CD4-positive, alpha-beta memory T cell (primary cell): ENCODE measurements around the gene SPANXA1. TPM values are rescaled to one million over a fixed set of nuclear protein-coding genes. Genes with fewer than 3 reads are reported as not detected.
"Not testable (repeated sequence)": the region's sequence is repeated elsewhere in the genome, so short reads cannot be mapped to it uniquely, and the experiment has no call there.

Source experiments
- CTCF ChIA-PET: fragments of 350-600 bp; sonication (Branson Sonifier 250); formaldehyde crosslinking; loops from one replicate; lab custom pipeline; 2021; ENCODE audit warnings: inconsistent platforms; ENCODE audit not compliant: partially characterized antibody; lab: Charles Lee
- POLR2A ChIA-PET: fragments of 350-600 bp; sonication (Branson Sonifier 250); formaldehyde crosslinking; loops from one replicate; lab custom pipeline; 2021; ENCODE audit not compliant: partially characterized antibody; lab: Charles Lee
- DNase-seq, 5 donors: peaks; one replicate each; pipeline versions ENCODE4 v3.0.0 to v3.0.0-alpha.2; 2020 to 2022; ENCODE audit warnings: mixed read lengths in 1 of 5
- H3K27ac ChIP-seq: one replicate; pipeline ENCODE4 v1.7.0; 2013; ENCODE audit warnings: low read depth, low read length
- H3K27me3 ChIP-seq: 2 replicates; pipeline ENCODE4 v1.7.0; 2013; ENCODE audit warnings: mild to moderate bottlenecking, low read length, moderate library complexity; ENCODE audit not compliant: insufficient read depth
- H3K36me3 ChIP-seq: 2 replicates; pipeline ENCODE4 v1.7.0; 2013; ENCODE audit warnings: mild to moderate bottlenecking, low read length, moderate library complexity; ENCODE audit not compliant: insufficient read depth
- H3K4me1 ChIP-seq: 2 replicates; pipeline ENCODE4 v1.7.0; 2013; ENCODE audit warnings: mild to moderate bottlenecking, low read length, moderate library complexity; ENCODE audit not compliant: insufficient read depth
- H3K4me3 ChIP-seq, 2 donors: one replicate each; pipeline ENCODE4 v1.7.0; 2013; ENCODE audit warnings: low read length in 2 of 2, mild to moderate bottlenecking in 1 of 2
- H3K9me3 ChIP-seq, 2 donors: one replicate each; pipeline ENCODE4 v1.7.0; 2013; ENCODE audit warnings: low read length in 2 of 2, control low read depth in 1 of 2; ENCODE audit not compliant: control insufficient read depth in 1 of 2
- H3K27ac Mint-ChIP-seq, 7 donors: one replicate each; pipeline ENCODE4 v1.8.0; 2020 to 2021; ENCODE audit warnings: mixed read lengths in 7 of 7, mild to moderate bottlenecking in 6 of 7, inconsistent platforms in 3 of 7, moderate library complexity in 3 of 7
- H3K27me3 Mint-ChIP-seq, 2 donors: one replicate each; pipeline ENCODE4 v1.8.0; 2020 to 2021; ENCODE audit warnings: mixed read lengths in 2 of 2
- H3K36me3 Mint-ChIP-seq, 2 donors: one replicate each; pipeline ENCODE4 v1.8.0; 2020 to 2021; ENCODE audit warnings: mixed read lengths in 2 of 2, inconsistent platforms in 1 of 2, mild to moderate bottlenecking in 1 of 2
- H3K4me1 Mint-ChIP-seq, 4 donors: one replicate each; pipeline ENCODE4 v1.8.0; 2020 to 2021; ENCODE audit warnings: mixed read lengths in 4 of 4, mild to moderate bottlenecking in 1 of 4
- H3K4me3 Mint-ChIP-seq, 8 donors: one replicate each; pipeline ENCODE4 v1.8.0; 2020 to 2021; ENCODE audit warnings: mixed read lengths in 8 of 8, mild to moderate bottlenecking in 7 of 8, moderate library complexity in 6 of 8, inconsistent platforms in 3 of 8
- H3K9me3 Mint-ChIP-seq, 8 donors: one replicate each; pipeline ENCODE4 v1.8.0; 2020 to 2021; ENCODE audit warnings: mixed read lengths in 8 of 8, mild to moderate bottlenecking in 5 of 8, inconsistent platforms in 3 of 8, moderate library complexity in 1 of 8
- intact Hi-C: fragments of 100-400 bp; cut with micrococcal nuclease; formaldehyde crosslinking; loops from one replicate; pipeline ENCODE4 v1.15.1; 2023
- polyA plus RNA-seq, 2 donors: library from polyadenylated mRNA; unstranded; fragments of 300-500 nt; fragmentation: Illumina TruSeq; gene quantifications; one replicate each; pipeline ENCODE4 v1.2.3, GENCODE V29; 2021
- total RNA-seq, 2 experiments: library from RNA; stranded (reverse); gene quantifications; one replicate each; pipeline ENCODE4 v1.2.3, GENCODE V29; 2021

SPANXA1 gene
- total RNA-seq, result not detected
- not detected for polyA plus RNA-seq

GRCh38 chrX:141584638-141585037 lies at the start of gene SPANXA1:
TSS of gene SPANXA1 (minus strand) at chrX:141584738. CDS start at chrX:141584678, 60 bp downstream.
- DNase-seq, H3K9me3 Mint-ChIP-seq, H3K4me3 Mint-ChIP-seq, H3K27me3 ChIP-seq, H3K4me3 ChIP-seq, intact Hi-C loops, H3K27ac Mint-ChIP-seq, H3K4me1 ChIP-seq, H3K4me1 Mint-ChIP-seq, POLR2A ChIA-PET, H3K9me3 ChIP-seq, H3K36me3 ChIP-seq, H3K27me3 Mint-ChIP-seq, H3K27ac ChIP-seq, H3K36me3 Mint-ChIP-seq, CTCF ChIA-PET: not testable (repeated sequence)

GRCh38 chrX:141632124-141632523 lies 47.6 kb upstream of the SPANXA1 start:
- H3K27me3 Mint-ChIP-seq, result no peaks in the 10 kb centered on the region
- ChIA-PET POLR2A (no interaction called here), CTCF (no interaction called here)
- Histone ChIP-seq H3K4me3 (no peak overlapping the region), H3K27me3 (no peaks in the 10 kb centered on the region), H3K27ac (no peak overlapping the region), H3K36me3 (no peaks in the 10 kb centered on the region), H3K4me1 (no peaks in the 10 kb centered on the region), H3K9me3 (no peaks in the 10 kb centered on the region)
- no peaks in the 10 kb centered on the region for H3K36me3 Mint-ChIP-seq
- H3K27ac Mint-ChIP-seq, result no peak overlapping the region
- no peak for DNase-seq
- no peaks in the 10 kb centered on the region for H3K4me1 Mint-ChIP-seq
- peaks cover 0 to 12% (median 2%) of the 10 kb centered on the region in 8 donors for H3K9me3 Mint-ChIP-seq
- intact Hi-C loops, result no loop called here
- no peak overlapping the region for H3K4me3 Mint-ChIP-seq

GRCh38 chrX:141619336-141619735 lies 34.8 kb upstream of the SPANXA1 start:
- H3K4me1 Mint-ChIP-seq, result no peaks in the 10 kb centered on the region
- H3K27ac Mint-ChIP-seq, result no peak overlapping the region
- Histone ChIP-seq H3K36me3 (no peaks in the 10 kb centered on the region), H3K9me3 (no peaks in the 10 kb centered on the region), H3K4me1 (no peaks in the 10 kb centered on the region), H3K27me3 (no peaks in the 10 kb centered on the region), H3K4me3 (no peak overlapping the region), H3K27ac (no peak overlapping the region)
- no peak overlapping the region for H3K4me3 Mint-ChIP-seq
- POLR2A ChIA-PET, result no interaction called here
- DNase-seq, result no peak
- H3K36me3 Mint-ChIP-seq, result no peaks in the 10 kb centered on the region
- peaks cover 0 to 7% (median 0%) of the 10 kb centered on the region in 8 donors for H3K9me3 Mint-ChIP-seq
- CTCF ChIA-PET, result no interaction called here
- H3K27me3 Mint-ChIP-seq, result no peaks in the 10 kb centered on the region
- intact Hi-C loops, result no loop called here

GRCh38 chrX:141609111-141609510 lies 24.6 kb upstream of the SPANXA1 start:
- Histone ChIP-seq H3K4me3 (no peak overlapping the region), H3K36me3 (no peaks in the 10 kb centered on the region), H3K27me3 (no peaks in the 10 kb centered on the region), H3K27ac (no peak overlapping the region), H3K4me1 (no peaks in the 10 kb centered on the region), H3K9me3 (no peaks in the 10 kb centered on the region)
- H3K27ac Mint-ChIP-seq, result no peak overlapping the region
- peaks cover 0 to 4% (median 0%) of the 10 kb centered on the region in 8 donors for H3K9me3 Mint-ChIP-seq
- no peak for DNase-seq
- no peaks in the 10 kb centered on the region for H3K4me1 Mint-ChIP-seq
- no peak overlapping the region for H3K4me3 Mint-ChIP-seq
- H3K27me3 Mint-ChIP-seq, result no peaks in the 10 kb centered on the region
- no peaks in the 10 kb centered on the region for H3K36me3 Mint-ChIP-seq
- CTCF ChIA-PET, result no interaction called here
- intact Hi-C loops, result no loop called here
- POLR2A ChIA-PET, result no interaction called here

GRCh38 chrX:141589408-141589807 lies 4.9 kb upstream of the SPANXA1 start, which contains the start of gene SPANXA2:
TSS of gene SPANXA2 (plus strand) at chrX:141589708. CDS start at chrX:141589768, 60 bp downstream.
- H3K9me3 ChIP-seq, H3K27me3 Mint-ChIP-seq, H3K4me1 ChIP-seq, H3K36me3 Mint-ChIP-seq, CTCF ChIA-PET, H3K36me3 ChIP-seq, H3K27ac Mint-ChIP-seq, H3K4me3 Mint-ChIP-seq, H3K4me1 Mint-ChIP-seq, intact Hi-C loops, DNase-seq, H3K27ac ChIP-seq, H3K9me3 Mint-ChIP-seq, POLR2A ChIA-PET, H3K27me3 ChIP-seq, H3K4me3 ChIP-seq: not testable (repeated sequence)

GRCh38 chrX:141542551-141542950 lies 42.0 kb downstream of the SPANXA1 start:
- POLR2A ChIA-PET, H3K36me3 Mint-ChIP-seq, H3K4me1 Mint-ChIP-seq, H3K4me3 Mint-ChIP-seq, H3K27me3 ChIP-seq, H3K4me3 ChIP-seq, H3K9me3 Mint-ChIP-seq, DNase-seq, H3K27ac ChIP-seq, CTCF ChIA-PET, H3K27me3 Mint-ChIP-seq, intact Hi-C loops, H3K9me3 ChIP-seq, H3K36me3 ChIP-seq, H3K4me1 ChIP-seq, H3K27ac Mint-ChIP-seq: not testable (repeated sequence)

Other genes starting within 250 kb of the SPANXA1 start
- gene SPANXA2, start 5.0 kb upstream of the SPANXA1 start, total RNA-seq, result not detected
- gene SPANXA2, start 5.0 kb upstream of the SPANXA1 start, polyA plus RNA-seq, result not detected
- gene SPANXD, start 114.0 kb upstream of the SPANXA1 start, total RNA-seq, result not detected
- not detected for gene SPANXD, start 114.0 kb upstream of the SPANXA1 start, polyA plus RNA-seq